Osteocyte (in vitro differentiated cells): ENCODE measurements around the gene CPA5. TPM values are rescaled to one million over a fixed set of nuclear protein-coding genes. Genes with fewer than 3 reads are reported as not detected.

Experiments
- DNase-seq: peaks from one replicate; pipeline ENCODE4 v3.0.0; 2021; ENCODE audit warnings: mixed read lengths; ENCODE audit not compliant: unreplicated experiment; ENCODE audit errors: extremely low spot score
- H3K27ac Mint-ChIP-seq: one replicate; pipeline ENCODE4 v1.8.0; 2021; ENCODE audit warnings: mild to moderate bottlenecking, mixed read lengths; ENCODE audit not compliant: unreplicated experiment
- H3K27me3 Mint-ChIP-seq: one replicate; pipeline ENCODE4 v1.8.0; 2021; ENCODE audit warnings: mixed read lengths; ENCODE audit not compliant: unreplicated experiment
- H3K36me3 Mint-ChIP-seq: one replicate; pipeline ENCODE4 v1.8.0; 2021; ENCODE audit warnings: mixed read lengths; ENCODE audit not compliant: unreplicated experiment
- H3K4me1 Mint-ChIP-seq: one replicate; pipeline ENCODE4 v1.8.0; 2021; ENCODE audit warnings: mixed read lengths; ENCODE audit not compliant: unreplicated experiment
- H3K4me3 Mint-ChIP-seq: one replicate; pipeline ENCODE4 v1.8.0; 2021; ENCODE audit warnings: mild to moderate bottlenecking, moderate library complexity, mixed read lengths; ENCODE audit not compliant: unreplicated experiment
- H3K9me3 Mint-ChIP-seq: one replicate; pipeline ENCODE4 v1.8.0; 2021; ENCODE audit warnings: mixed read lengths; ENCODE audit not compliant: unreplicated experiment
- total RNA-seq: library from RNA; stranded (reverse); gene quantifications from 2 replicates; pipeline ENCODE4 v1.2.1, GENCODE V29; 2021
- TF ChIP-seq, protein P1 (sequence below): fragments of 200-600 bp; sonication (generic); IDR thresholded peaks from 2 replicates; pipeline ENCODE4 v1.5.0; 2021; ENCODE audit warnings: antibody characterized with exemption, mild to moderate bottlenecking, moderate library complexity

The CPA5 gene
- total RNA-seq, 1 donor from 2014 or later = 0.51 TPM

DNA sequence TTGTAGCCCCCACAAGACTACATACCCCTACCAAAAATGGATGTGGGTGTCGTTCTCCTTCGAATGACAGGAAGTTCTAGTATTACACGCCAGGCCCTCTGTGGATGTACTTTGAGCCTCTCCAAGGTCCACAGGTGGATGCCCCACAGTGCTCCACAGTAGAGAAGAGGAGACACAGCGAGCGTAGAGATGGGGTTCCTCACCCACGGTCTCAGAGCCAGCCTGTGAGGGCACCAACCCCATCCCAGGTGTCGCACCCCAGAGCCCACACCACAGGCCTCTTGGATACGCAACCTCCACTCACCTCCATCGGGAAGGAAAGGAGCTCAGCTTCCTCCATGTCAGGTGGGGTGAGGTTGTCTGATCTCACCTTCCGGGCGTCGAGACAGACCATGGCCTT is 2.3 kb downstream of the CPA5 start:
- peaks cover 41% of the 10 kb centered on the region for H3K4me1 Mint-ChIP-seq
- H3K9me3 Mint-ChIP-seq = no peaks in the 10 kb centered on the region
- no peak overlapping the region for H3K27ac Mint-ChIP-seq
- no peaks in the 10 kb centered on the region for H3K36me3 Mint-ChIP-seq
- no peaks in the 10 kb centered on the region for H3K27me3 Mint-ChIP-seq
- TF ChIP-seq, protein P1, sequence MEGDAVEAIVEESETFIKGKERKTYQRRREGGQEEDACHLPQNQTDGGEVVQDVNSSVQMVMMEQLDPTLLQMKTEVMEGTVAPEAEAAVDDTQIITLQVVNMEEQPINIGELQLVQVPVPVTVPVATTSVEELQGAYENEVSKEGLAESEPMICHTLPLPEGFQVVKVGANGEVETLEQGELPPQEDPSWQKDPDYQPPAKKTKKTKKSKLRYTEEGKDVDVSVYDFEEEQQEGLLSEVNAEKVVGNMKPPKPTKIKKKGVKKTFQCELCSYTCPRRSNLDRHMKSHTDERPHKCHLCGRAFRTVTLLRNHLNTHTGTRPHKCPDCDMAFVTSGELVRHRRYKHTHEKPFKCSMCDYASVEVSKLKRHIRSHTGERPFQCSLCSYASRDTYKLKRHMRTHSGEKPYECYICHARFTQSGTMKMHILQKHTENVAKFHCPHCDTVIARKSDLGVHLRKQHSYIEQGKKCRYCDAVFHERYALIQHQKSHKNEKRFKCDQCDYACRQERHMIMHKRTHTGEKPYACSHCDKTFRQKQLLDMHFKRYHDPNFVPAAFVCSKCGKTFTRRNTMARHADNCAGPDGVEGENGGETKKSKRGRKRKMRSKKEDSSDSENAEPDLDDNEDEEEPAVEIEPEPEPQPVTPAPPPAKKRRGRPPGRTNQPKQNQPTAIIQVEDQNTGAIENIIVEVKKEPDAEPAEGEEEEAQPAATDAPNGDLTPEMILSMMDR = no peak
- no peak overlapping the region for H3K4me3 Mint-ChIP-seq
- DNase-seq = no peak

DNA sequence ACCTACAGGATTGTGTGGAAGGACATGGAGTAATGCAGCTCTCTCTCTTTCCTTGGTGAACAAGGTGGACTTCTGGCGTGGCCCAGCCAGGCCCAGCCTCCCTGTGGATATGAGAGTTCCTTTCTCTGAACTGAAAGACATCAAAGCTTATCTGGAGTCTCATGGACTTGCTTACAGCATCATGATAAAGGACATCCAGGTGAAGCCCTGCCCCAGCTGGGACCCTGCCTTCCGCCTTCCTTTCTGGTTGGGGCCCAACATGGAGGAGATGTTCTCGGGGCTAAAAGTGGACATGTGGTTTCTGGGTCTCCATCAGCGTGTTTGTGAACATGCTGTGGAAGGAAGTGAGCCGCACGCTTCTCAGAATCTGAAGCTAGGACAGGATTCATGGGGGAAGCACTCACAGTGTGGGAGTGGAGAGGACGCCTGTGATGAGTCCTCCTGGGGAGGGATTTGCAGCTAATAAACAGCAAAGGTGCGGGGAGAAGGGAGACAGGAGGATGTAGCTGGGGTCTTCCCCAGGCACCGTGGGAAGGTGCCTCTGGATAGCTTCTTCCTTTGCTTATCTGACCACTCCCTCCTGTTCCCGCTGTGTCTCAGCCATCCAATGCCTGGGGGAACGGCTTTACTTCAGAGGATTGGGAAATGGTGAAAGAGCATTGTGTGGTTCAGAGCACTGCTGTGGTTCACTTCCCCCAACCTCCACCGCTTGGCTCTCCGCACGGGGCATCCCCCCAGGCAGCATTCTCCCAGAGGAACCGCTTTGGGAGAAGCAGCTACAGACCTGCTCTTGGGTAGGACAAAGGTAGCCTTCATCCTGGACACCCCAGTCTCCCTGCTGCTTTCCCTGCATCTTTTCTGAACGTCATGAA is 5.5 kb downstream of the CPA5 start:
- no peaks in the 10 kb centered on the region for H3K36me3 Mint-ChIP-seq
- TF ChIP-seq, protein P1 = no peak
- no peaks in the 10 kb centered on the region for H3K9me3 Mint-ChIP-seq
- DNase-seq = no peak
- H3K4me1 Mint-ChIP-seq = peaks cover 61% of the 10 kb centered on the region
- no peak overlapping the region for H3K4me3 Mint-ChIP-seq
- H3K27ac Mint-ChIP-seq = peak overlapping the region; percentile 90
- no peaks in the 10 kb centered on the region for H3K27me3 Mint-ChIP-seq

DNA sequence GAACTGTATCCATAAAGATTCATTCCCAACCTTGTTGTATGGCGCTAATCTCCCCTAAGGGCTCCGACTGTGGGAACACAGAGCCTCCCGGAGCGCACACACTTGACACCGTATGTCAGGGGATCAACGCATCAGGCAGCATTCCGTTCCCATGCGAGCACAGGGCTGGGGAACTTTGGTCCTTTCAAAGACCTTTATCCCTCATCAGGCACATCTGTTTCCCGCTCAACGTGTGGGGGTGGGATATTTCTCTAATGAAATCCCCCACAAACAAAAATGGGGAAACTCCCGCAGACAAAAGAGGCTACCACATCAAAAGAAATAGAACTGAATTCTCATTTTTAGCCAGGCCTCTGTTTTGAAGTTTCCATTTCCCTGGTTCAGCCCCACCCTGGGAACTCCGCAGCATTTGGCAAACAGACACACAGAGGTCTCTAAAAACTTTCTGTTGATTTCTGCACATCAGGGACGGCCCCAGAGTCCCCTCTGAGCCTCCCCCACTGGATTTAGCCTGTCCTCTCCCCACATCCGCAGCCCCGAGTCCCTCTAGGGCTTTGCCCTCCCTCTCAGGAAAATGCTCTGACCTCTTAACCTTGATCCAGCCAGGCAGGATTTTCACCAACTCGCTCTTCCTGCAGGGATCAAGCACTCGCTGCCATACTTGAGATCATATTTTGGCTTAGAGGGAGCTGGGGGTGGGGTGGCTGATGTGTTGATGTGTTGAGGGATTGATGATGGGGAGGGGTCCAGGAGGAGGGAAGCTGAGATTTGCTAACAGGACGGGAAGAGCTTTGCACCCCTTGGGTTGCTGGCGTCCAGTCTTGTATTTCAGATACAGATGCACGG is 6.6 kb downstream of the CPA5 start:
- DNase-seq = no peak
- no peaks in the 10 kb centered on the region for H3K9me3 Mint-ChIP-seq
- no peaks in the 10 kb centered on the region for H3K36me3 Mint-ChIP-seq
- peaks cover 61% of the 10 kb centered on the region for H3K4me1 Mint-ChIP-seq
- peak overlapping the region; percentile 10 for H3K4me3 Mint-ChIP-seq
- peak overlapping the region; percentile 90 for H3K27ac Mint-ChIP-seq
- H3K27me3 Mint-ChIP-seq = no peaks in the 10 kb centered on the region
- TF ChIP-seq, protein P1 = no peak

DNA sequence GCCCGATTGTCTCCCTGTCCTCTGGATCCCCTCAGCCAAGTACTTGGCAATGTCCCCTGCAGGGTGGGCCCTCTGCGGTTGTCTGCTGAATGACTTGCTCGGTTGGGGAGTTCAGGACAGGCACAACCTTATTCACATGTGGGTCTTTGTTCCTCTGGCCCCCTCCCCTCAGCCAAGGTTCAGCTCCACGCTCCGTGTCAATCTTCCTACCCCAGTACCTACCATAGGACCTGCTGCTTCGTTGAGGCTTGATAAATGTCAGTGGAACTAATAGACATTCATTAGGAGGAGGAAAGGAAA is 7.1 kb downstream of the CPA5 start:
- H3K4me3 Mint-ChIP-seq = no peak overlapping the region
- H3K27ac Mint-ChIP-seq = peak overlapping the region; percentile 90

More for the DNA sequence above, 7.1 kb downstream of the CPA5 start:
- TF ChIP-seq, protein P1 = no peak
- no peak for DNase-seq
- Mint-ChIP-seq H3K36me3 (no peaks in the 10 kb centered on the region), H3K4me1 (peaks cover 64% of the 10 kb centered on the region), H3K27me3 (no peaks in the 10 kb centered on the region), H3K9me3 (no peaks in the 10 kb centered on the region)
